Measurements from ENCODE around the gene TENM3.

DNA sequence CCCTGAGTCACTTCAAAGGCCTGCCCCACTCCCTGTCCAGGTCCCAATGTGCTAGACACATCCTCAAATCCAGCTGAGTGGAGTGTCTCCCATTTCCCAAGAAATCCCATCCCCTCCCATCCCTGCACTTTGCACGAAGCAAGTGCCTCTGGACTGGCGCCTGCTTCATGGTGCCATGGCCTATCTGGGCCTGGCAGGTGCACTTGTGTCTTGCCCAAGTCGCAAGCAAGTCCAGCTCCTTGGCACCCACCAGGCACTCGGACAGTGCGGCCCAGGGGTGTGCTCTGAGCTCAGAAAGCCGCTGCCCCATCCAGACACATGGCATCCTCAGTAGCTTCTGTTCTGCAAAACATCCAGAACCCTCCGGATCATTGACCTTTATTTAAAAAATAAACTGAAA is 576.5 kb downstream of the TENM3 start:
- TF ChIP-seq CTCF (IDR thresholded peaks at IDR 0.05) (no peak), ZFX (IDR thresholded peaks at IDR 0.05; ENCODE audit: borderline replicate concordance) (no peak)
